Measurements from ENCODE around the gene HABP2.

The HABP2 gene

GRCh38 chr10:113631684-113632367 is 79.0 kb downstream of the HABP2 start:
- no peak for DNase-seq (ENCODE audit: low spot score)
